Measurements from ENCODE around the gene PLA2G6. TPM values are rescaled to one million over a fixed set of nuclear protein-coding genes. Genes with fewer than 3 reads are reported as not detected.

Gene PLA2G6
- total and polyA plus RNA-seq, 2 experiments from 2014 or later = 28.2 to 30.2 TPM

GRCh38 chr22:38144025-38144405 lies 37.6 kb downstream of the PLA2G6 start:
- Histone ChIP-seq H3K27ac (no peak overlapping the region), H3K4me1 (ENCODE audit: insufficient read depth) (no peaks in the 10 kb centered on the region), H2AFZ (no peak overlapping the region), H3K9me2 (replicated peaks; ENCODE audit: insufficient read depth) (no peaks in the 10 kb centered on the region), H3K27me3 (no peaks in the 10 kb centered on the region), H3K79me2 (no peaks in the 10 kb centered on the region), H4K20me1 (ENCODE audit: insufficient read depth, poor library complexity, severe bottlenecking) (no peaks in the 10 kb centered on the region), H3K4me3 (no peak overlapping the region), H3K9me3 (ENCODE audit: low read depth) (no peaks in the 10 kb centered on the region), H3K4me2 (no peak overlapping the region), H3K36me3 (replicated peaks; ENCODE audit: insufficient read depth, low read depth) (no peaks in the 10 kb centered on the region)
- DNase-seq (ENCODE audit: low spot score) = no peak
- 98% methylated on average over 5 of the region's 5 CpGs for WGBS (ENCODE audit: low lambda C conversion rate, missing lambda C conversion rate)
- TF ChIP-seq EZH2phosphoT487 (IDR thresholded peaks at IDR 0.05; ENCODE audit: low read depth, severe bottlenecking, unreplicated experiment) = no peak

GRCh38 chr22:38142606-38143005 lies 39.0 kb downstream of the PLA2G6 start:
- H3K4me3 ChIP-seq = no peak overlapping the region
- no peaks in the 10 kb centered on the region for H3K79me2 ChIP-seq
- DNase-seq (ENCODE audit: low spot score) = no peak
- H3K9me3 ChIP-seq (ENCODE audit: low read depth) = no peaks in the 10 kb centered on the region
- H2AFZ ChIP-seq = no peak overlapping the region
- H3K4me2 ChIP-seq = no peak overlapping the region
- H3K4me1 ChIP-seq (ENCODE audit: insufficient read depth) = no peaks in the 10 kb centered on the region
- TF ChIP-seq CTCF (IDR thresholded peaks at IDR 0.05; ENCODE audit: poor library complexity) = no peak
- TF ChIP-seq EZH2 (IDR thresholded peaks at IDR 0.05; ENCODE audit: borderline replicate concordance) = no peak
- no peak for TF ChIP-seq EZH2phosphoT487 (IDR thresholded peaks at IDR 0.05; ENCODE audit: low read depth, severe bottlenecking, unreplicated experiment)
- H4K20me1 ChIP-seq (ENCODE audit: insufficient read depth, poor library complexity, severe bottlenecking) = no peaks in the 10 kb centered on the region
- H3K27ac ChIP-seq = no peak overlapping the region
- WGBS (ENCODE audit: low lambda C conversion rate, missing lambda C conversion rate) = 89% methylated on average over 5 of the region's 5 CpGs
- H3K36me3 ChIP-seq (replicated peaks; ENCODE audit: insufficient read depth, low read depth) = no peaks in the 10 kb centered on the region
- H3K9me2 ChIP-seq (replicated peaks; ENCODE audit: insufficient read depth) = no peaks in the 10 kb centered on the region
- H3K27me3 ChIP-seq = no peaks in the 10 kb centered on the region

GRCh38 chr22:38141217-38141973 lies 40.2 kb downstream of the PLA2G6 start:
- DNase-seq (ENCODE audit: low spot score) = no peak
- no peaks in the 10 kb centered on the region for H3K9me3 ChIP-seq (ENCODE audit: low read depth)
- H3K9me2 ChIP-seq (replicated peaks; ENCODE audit: insufficient read depth) = no peaks in the 10 kb centered on the region
- no peaks in the 10 kb centered on the region for H3K27me3 ChIP-seq
- H3K79me2 ChIP-seq = no peaks in the 10 kb centered on the region
- no peak overlapping the region for H3K4me2 ChIP-seq
- no peak overlapping the region for H3K4me3 ChIP-seq
- H3K27ac ChIP-seq = no peak overlapping the region
- H2AFZ ChIP-seq = no peak overlapping the region
- WGBS (ENCODE audit: low lambda C conversion rate, missing lambda C conversion rate) = 95% methylated on average over 16 of the region's 16 CpGs
- H3K4me1 ChIP-seq (ENCODE audit: insufficient read depth) = no peaks in the 10 kb centered on the region
- no peaks in the 10 kb centered on the region for H4K20me1 ChIP-seq (ENCODE audit: insufficient read depth, poor library complexity, severe bottlenecking)
- no peak for TF ChIP-seq EZH2 (IDR thresholded peaks at IDR 0.05; ENCODE audit: borderline replicate concordance)
- TF ChIP-seq CTCF (IDR thresholded peaks at IDR 0.05; ENCODE audit: poor library complexity) = no peak
- TF ChIP-seq EZH2phosphoT487 (IDR thresholded peaks at IDR 0.05; ENCODE audit: low read depth, severe bottlenecking, unreplicated experiment) = no peak
- no peaks in the 10 kb centered on the region for H3K36me3 ChIP-seq (replicated peaks; ENCODE audit: insufficient read depth, low read depth)

- Histone ChIP-seq H3K27me3 (no peaks in the 10 kb centered on the region), H3K4me1 (ENCODE audit: insufficient read depth) (no peaks in the 10 kb centered on the region), H2AFZ (no peak overlapping the region), H3K79me2 (no peaks in the 10 kb centered on the region), H3K36me3 (replicated peaks; ENCODE audit: insufficient read depth, low read depth) (no peaks in the 10 kb centered on the region), H4K20me1 (ENCODE audit: insufficient read depth, poor library complexity, severe bottlenecking) (no peaks in the 10 kb centered on the region), H3K9me2 (replicated peaks; ENCODE audit: insufficient read depth) (no peaks in the 10 kb centered on the region), H3K27ac (no peak overlapping the region), H3K4me2 (no peak overlapping the region), H3K4me3 (no peak overlapping the region), H3K9me3 (ENCODE audit: low read depth) (no peaks in the 10 kb centered on the region)
- no peak for TF ChIP-seq EZH2 (IDR thresholded peaks at IDR 0.05; ENCODE audit: borderline replicate concordance)
- no peak for TF ChIP-seq EZH2phosphoT487 (IDR thresholded peaks at IDR 0.05; ENCODE audit: low read depth, severe bottlenecking, unreplicated experiment)
- no peak for TF ChIP-seq CTCF (IDR thresholded peaks at IDR 0.05; ENCODE audit: poor library complexity)
- 92% methylated on average over 11 of the region's 11 CpGs for WGBS (ENCODE audit: low lambda C conversion rate, missing lambda C conversion rate)
- DNase-seq (ENCODE audit: low spot score) = no peak
These were observed 41.7 kb downstream of the PLA2G6 start for GRCh38 chr22:38139901-38140300.

Data from hepatocyte (in vitro differentiated cells).